Erythroblast (primary cell): Measurements from ENCODE around the gene S100A14.

ENCODE experiments used
- GATA1 ChIP-seq: IDR thresholded peaks from 2 replicates; pipeline ENCODE4 v1.6.1; 2011; ENCODE audit warnings: low read depth, mild to moderate bottlenecking, control low read depth, low read length, moderate library complexity
- POLR2A ChIP-seq: IDR thresholded peaks from 2 replicates; pipeline ENCODE4 v1.6.1; 2011; ENCODE audit warnings: mild to moderate bottlenecking, low read length

GRCh38 chr1:153640861-153641260 lies 24.7 kb upstream of the S100A14 start:
- no peak for TF ChIP-seq POLR2A
- TF ChIP-seq GATA1 = no peak
